ENCODE measurements around the gene VPS8. TPM values are rescaled to one million over a fixed set of nuclear protein-coding genes. Genes with fewer than 3 reads are reported as not detected.

The VPS8 gene
- total and polyA plus RNA-seq, 9 of the 15 experiments (the other 6 are each of a cell fraction or from before 2014, with no cell fraction given), result 7.2 to 41.0 (median 28.3) TPM

DNA sequence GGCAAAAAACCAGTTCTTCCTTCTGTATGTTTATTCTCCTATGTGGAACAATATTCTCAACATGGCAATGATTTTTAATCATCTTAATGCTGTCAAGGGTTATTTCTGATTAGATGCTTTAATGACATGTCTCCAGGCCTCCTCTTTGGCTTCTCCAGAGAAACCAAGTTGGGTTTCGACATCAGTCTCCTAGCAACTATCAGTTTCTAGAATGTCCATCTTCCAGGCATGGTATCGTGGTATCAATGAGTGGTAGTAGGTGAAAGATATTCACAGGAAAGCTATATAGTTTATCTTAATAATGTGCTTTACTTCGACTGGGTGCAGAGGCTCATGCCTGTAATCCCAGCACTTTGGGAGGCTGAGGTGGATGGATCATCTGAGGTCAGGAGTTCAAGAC, 212.4 kb downstream of the VPS8 start (continued):
- TF ChIP-seq WHSC1 (IDR thresholded peaks at IDR 0.05; ENCODE audit: low read length), result no peak
- TF ChIP-seq POLR2H (tag; IDR thresholded peaks at IDR 0.05; ENCODE audit: low read depth), result no peak
- no peak for TF ChIP-seq SUPT5H (IDR thresholded peaks at IDR 0.05)
- no peak for TF ChIP-seq GTF2F1 (IDR thresholded peaks at IDR 0.05; ENCODE audit: low read depth, low read length)
- no peak for TF ChIP-seq ZNF224 (CRISPR knock-in tag; IDR thresholded peaks at IDR 0.05)
- no peak for TF ChIP-seq PHF21A (IDR thresholded peaks at IDR 0.05; ENCODE audit: borderline replicate concordance, low read depth)
- no peak for TF ChIP-seq TSC22D4 (tag; IDR thresholded peaks at IDR 0.05)
- no peak for TF ChIP-seq C11orf30 (IDR thresholded peaks at IDR 0.05; ENCODE audit: low read depth)
- TF ChIP-seq ZKSCAN8 (CRISPR knock-in tag; IDR thresholded peaks at IDR 0.05), result no peak
- no peak for TF ChIP-seq CC2D1A (IDR thresholded peaks at IDR 0.05)
- TF ChIP-seq, protein P1, sequence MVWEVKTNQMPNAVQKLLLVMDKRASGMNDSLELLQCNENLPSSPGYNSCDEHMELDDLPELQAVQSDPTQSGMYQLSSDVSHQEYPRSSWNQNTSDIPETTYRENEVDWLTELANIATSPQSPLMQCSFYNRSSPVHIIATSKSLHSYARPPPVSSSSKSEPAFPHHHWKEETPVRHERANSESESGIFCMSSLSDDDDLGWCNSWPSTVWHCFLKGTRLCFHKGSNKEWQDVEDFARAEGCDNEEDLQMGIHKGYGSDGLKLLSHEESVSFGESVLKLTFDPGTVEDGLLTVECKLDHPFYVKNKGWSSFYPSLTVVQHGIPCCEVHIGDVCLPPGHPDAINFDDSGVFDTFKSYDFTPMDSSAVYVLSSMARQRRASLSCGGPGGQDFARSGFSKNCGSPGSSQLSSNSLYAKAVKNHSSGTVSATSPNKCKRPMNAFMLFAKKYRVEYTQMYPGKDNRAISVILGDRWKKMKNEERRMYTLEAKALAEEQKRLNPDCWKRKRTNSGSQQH (CRISPR knock-in tag; IDR thresholded peaks at IDR 0.05), result no peak
- no peak for TF ChIP-seq FUS (optimal IDR thresholded peaks at IDR 0.05; ENCODE audit: low read depth, low read length)
- TF ChIP-seq RCOR1 (IDR thresholded peaks at IDR 0.05; ENCODE audit: borderline replicate concordance in 1 of 2, low read depth in 2 of 2, low read length in 2 of 2), result peak in 1 of 2 experiments; percentile 74; a peak in 2 of 4 replicates
- no peak for TF ChIP-seq ZNF507 (tag; conservative IDR thresholded peaks at IDR 0.05)
- TF ChIP-seq NR2C1 (IDR thresholded peaks at IDR 0.05), result no peak
- no peak for TF ChIP-seq NR2C1 (tag; IDR thresholded peaks at IDR 0.05)
- TF ChIP-seq MEF2A (IDR thresholded peaks at IDR 0.05; ENCODE audit: control insufficient read depth, low read depth, low read length), result no peak

All from K562 (cell line).